ENCODE results near the gene RSAD2. TPM values are rescaled to one million over a fixed set of nuclear protein-coding genes. Genes with fewer than 3 reads are reported as not detected.

RSAD2 gene
- polyA plus RNA-seq, 1 donor from 2014 or later: 1.2 TPM

- Histone ChIP-seq H3F3A (ENCODE audit: insufficient read depth, low read length, poor library complexity, severe bottlenecking) (no peaks in the 10 kb centered on the region), H3K9ac (ENCODE audit: low read length) (no peak overlapping the region), H3K4me2 (ENCODE audit: low read length) (no peak overlapping the region), H3K36me3 (ENCODE audit: insufficient read depth, low read length) (peaks cover 9% of the 10 kb centered on the region), H3K4me3 (ENCODE audit: low read length) (no peak overlapping the region), H3K27me3 (ENCODE audit: insufficient read depth, low read depth, low read length) (no peaks in the 10 kb centered on the region), H4K20me1 (ENCODE audit: insufficient read depth) (no peaks in the 10 kb centered on the region), H3K79me2 (replicated peaks; ENCODE audit: insufficient read depth, low read length) (peaks cover 4% of the 10 kb centered on the region), H3K27ac (ENCODE audit: low read length) (no peak overlapping the region), H3K9me2 (ENCODE audit: insufficient read depth, low read length) (no peaks in the 10 kb centered on the region), H3K9me3 (ENCODE audit: low read length) (no peaks in the 10 kb centered on the region), H2AFZ (ENCODE audit: low read depth, low read length) (no peak overlapping the region)
- TF ChIP-seq CTCF (IDR thresholded peaks at IDR 0.05; ENCODE audit: poor library complexity, severe bottlenecking) (no peak), REST (IDR thresholded peaks at IDR 0.05; ENCODE audit: borderline replicate concordance) (no peak), POLR2AphosphoS5 (IDR thresholded peaks at IDR 0.05) (no peak), TAF1 (IDR thresholded peaks at IDR 0.05; ENCODE audit: low read depth) (no peak), EP300 (conservative IDR thresholded peaks at IDR 0.05; ENCODE audit: poor library complexity, severe bottlenecking) (no peak), SMC3 (conservative IDR thresholded peaks at IDR 0.05; ENCODE audit: poor library complexity) (no peak), RAD21 (conservative IDR thresholded peaks at IDR 0.05) (no peak), MXI1 (conservative IDR thresholded peaks at IDR 0.05; ENCODE audit: poor library complexity, severe bottlenecking) (no peak), EZH2 (IDR thresholded peaks at IDR 0.05; ENCODE audit: borderline replicate concordance, insufficient read depth, low read length, poor library complexity, severe bottlenecking) (no peak)
Measured at GRCh38 chr2:6944555-6944954, 67.0 kb downstream of the RSAD2 start.

DNA sequence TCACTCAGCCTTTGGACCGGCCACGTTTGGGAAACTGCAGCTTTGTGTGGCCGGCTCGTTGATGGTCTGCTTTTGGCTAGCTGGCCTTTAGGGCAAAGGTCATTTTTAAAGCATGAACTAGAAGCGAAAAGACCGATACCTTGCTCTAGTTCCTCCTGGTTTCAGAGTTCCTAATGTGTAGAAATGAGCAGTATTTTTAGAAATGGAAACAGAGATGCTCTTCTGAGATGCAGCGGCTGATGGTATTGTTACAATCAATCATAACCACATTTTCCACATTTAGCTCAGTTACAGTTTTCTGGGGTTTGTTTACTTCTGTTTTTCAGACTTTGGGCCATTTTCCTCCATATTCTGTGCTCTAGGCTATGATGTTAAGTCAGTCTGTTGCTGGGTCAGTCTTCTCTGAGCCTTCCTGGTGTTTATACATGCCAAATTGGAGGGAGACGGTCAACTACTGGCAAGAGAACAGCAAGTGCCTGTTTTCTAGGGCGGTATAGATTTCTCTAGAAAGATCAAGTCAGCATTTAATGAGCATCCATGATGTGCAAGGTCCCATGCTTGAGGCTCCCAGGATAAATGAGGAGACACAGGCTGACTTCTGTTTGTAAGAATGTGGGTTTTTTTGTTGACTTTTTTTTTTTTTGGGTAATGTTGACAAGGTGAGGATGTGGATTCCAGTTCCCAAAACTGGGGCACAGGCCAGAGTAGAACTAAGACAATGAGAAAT, 67.7 kb downstream of the RSAD2 start:
- Histone ChIP-seq H3K36me3 (ENCODE audit: insufficient read depth, low read length) (peaks cover 9% of the 10 kb centered on the region), H4K20me1 (ENCODE audit: insufficient read depth) (no peaks in the 10 kb centered on the region), H3K4me3 (ENCODE audit: low read length) (no peak overlapping the region), H3K9me3 (ENCODE audit: low read length) (no peaks in the 10 kb centered on the region), H3K4me2 (ENCODE audit: low read length) (no peak overlapping the region), H3K79me2 (replicated peaks; ENCODE audit: insufficient read depth, low read length) (peaks cover 6% of the 10 kb centered on the region), H3K9me2 (ENCODE audit: insufficient read depth, low read length) (no peaks in the 10 kb centered on the region), H3F3A (ENCODE audit: insufficient read depth, low read length, poor library complexity, severe bottlenecking) (no peaks in the 10 kb centered on the region), H3K27ac (ENCODE audit: low read length) (no peak overlapping the region), H3K27me3 (ENCODE audit: insufficient read depth, low read depth, low read length) (no peaks in the 10 kb centered on the region), H2AFZ (ENCODE audit: low read depth, low read length) (no peak overlapping the region), H3K9ac (ENCODE audit: low read length) (no peak overlapping the region)
- no peak for TF ChIP-seq TAF1 (IDR thresholded peaks at IDR 0.05; ENCODE audit: low read depth)

Data from neural cell (in vitro differentiated cells).